B cell (primary cell): ENCODE measurements around the gene GRK1. TPM values are rescaled to one million over a fixed set of nuclear protein-coding genes. Genes with fewer than 3 reads are reported as not detected.

Experiments used
- ATAC-seq: fragments of 200-7000 bp; cut with Tn5 transposase; one replicate; pipeline ENCODE4 v1.10.0; 2021; ENCODE audit warnings: low read depth, mild to moderate bottlenecking, moderate number of reproducible peaks, moderate library complexity
- CTCF ChIA-PET: fragments of 350-600 bp; sonication (Branson Sonifier 250); formaldehyde crosslinking; loops from one replicate; lab custom pipeline; 2021; ENCODE audit warnings: antibody characterized with exemption, inconsistent platforms; lab: Charles Lee
- POLR2A ChIA-PET: fragments of 350-600 bp; sonication (Branson Sonifier 250); formaldehyde crosslinking; loops from one replicate; lab custom pipeline; 2021; ENCODE audit warnings: antibody characterized with exemption; lab: Charles Lee
- DNase-seq: peaks from one replicate; pipeline ENCODE4 v3.0.0; 2013
- H2AFZ ChIP-seq: 2 replicates; pipeline ENCODE4 v1.6.1; 2012; ENCODE audit warnings: mild to moderate bottlenecking, low read depth, low read length; ENCODE audit not compliant: insufficient read depth, poor library complexity, severe bottlenecking
- H3K27ac ChIP-seq, 2 donors: 1 replicate in 1 of 2; 2 replicates in 1 of 2; pipeline ENCODE4 v1.5.1; 2012 to 2013; ENCODE audit warnings: low read length in 2 of 2, mild to moderate bottlenecking in 2 of 2, moderate library complexity in 1 of 2
- H3K27me3 ChIP-seq, 4 experiments: fragments of 200-600 bp in 1 of 4; sonication (generic) in 1 of 4; replicated peaks in 1 of 4; 1 replicate in 2 of 4; 2 replicates in 2 of 4; pipeline versions ENCODE4 v1.6.1 to v1.7.0; 2013 to 2016; ENCODE audit warnings: low read length in 3 of 4, mild to moderate bottlenecking in 2 of 4, mixed read lengths in 1 of 4, moderate library complexity in 1 of 4; ENCODE audit not compliant: insufficient read depth in 4 of 4, control insufficient read depth in 3 of 4; ENCODE audit errors: control extremely low read depth in 1 of 4
- H3K36me3 ChIP-seq, 2 experiments: replicated peaks in 1 of 2; 1 replicate in 1 of 2; 2 replicates in 1 of 2; pipeline versions ENCODE4 v1.6.1 to v1.7.1; 2013; ENCODE audit warnings: low read length in 1 of 2; ENCODE audit not compliant: insufficient read depth in 2 of 2, control insufficient read depth in 1 of 2; ENCODE audit errors: control extremely low read depth in 1 of 2, extremely low read depth in 1 of 2
- H3K4me1 ChIP-seq, 2 donors: fragments of 200-600 bp in 1 of 2; sonication (generic) in 1 of 2; 1 replicate in 1 of 2; 2 replicates in 1 of 2; pipeline versions ENCODE4 v1.5.1 to v1.6.1; 2013 to 2017; ENCODE audit warnings: low read length in 2 of 2; ENCODE audit not compliant: control insufficient read depth in 2 of 2, insufficient read depth in 2 of 2
- H3K4me2 ChIP-seq: replicated peaks from 2 replicates; pipeline ENCODE3; 2012; ENCODE audit warnings: mild to moderate bottlenecking, low read depth, low read length; ENCODE audit not compliant: poor library complexity, severe bottlenecking
- H3K4me3 ChIP-seq, 5 experiments: fragments of 200-600 bp in 1 of 5; sonication (generic) in 1 of 5; 1 replicate in 3 of 5; 2 replicates in 2 of 5; pipeline versions ENCODE4 v1.5.1 to v1.7.0; 2011 to 2016; ENCODE audit warnings: low read length in 4 of 5, mild to moderate bottlenecking in 4 of 5, low read depth in 2 of 5, control low read depth in 1 of 5, moderate library complexity in 1 of 5; ENCODE audit not compliant: insufficient read depth in 1 of 5; ENCODE audit errors: control extremely low read depth in 1 of 5, extremely low read depth in 1 of 5
- H3K79me2 ChIP-seq: fragments of 200-600 bp; sonication (generic); one replicate; pipeline ENCODE4 v1.6.0; 2016; ENCODE audit warnings: low read length; ENCODE audit not compliant: control insufficient read depth, insufficient read depth
- H3K9ac ChIP-seq: fragments of 200-600 bp; sonication (generic); 2 replicates; pipeline ENCODE4 v1.6.1; 2017; ENCODE audit warnings: mild to moderate bottlenecking, low read length, moderate library complexity
- H3K9me3 ChIP-seq, 3 donors: one replicate each; pipeline versions ENCODE4 v1.6.1 to v1.7.1; 2013; ENCODE audit warnings: low read length in 2 of 3; ENCODE audit not compliant: control insufficient read depth in 2 of 3, insufficient read depth in 1 of 3; ENCODE audit errors: control extremely low read depth in 1 of 3
- H4K20me1 ChIP-seq: 2 replicates; pipeline ENCODE4 v1.6.0; 2012; ENCODE audit warnings: mild to moderate bottlenecking, low read length; ENCODE audit not compliant: insufficient read depth, control insufficient read depth, poor library complexity, severe bottlenecking
- H3K27ac Mint-ChIP-seq: one replicate; pipeline ENCODE4 v1.8.0; 2021; ENCODE audit warnings: mixed read lengths
- H3K27me3 Mint-ChIP-seq: one replicate; pipeline ENCODE4 v1.8.0; 2021; ENCODE audit warnings: mixed read lengths
- H3K4me1 Mint-ChIP-seq: one replicate; pipeline ENCODE4 v1.8.0; 2021; ENCODE audit warnings: mixed read lengths
- H3K4me3 Mint-ChIP-seq: one replicate; pipeline ENCODE4 v1.8.0; 2021; ENCODE audit warnings: mixed read lengths
- H3K9me3 Mint-ChIP-seq: one replicate; pipeline ENCODE4 v1.8.0; 2022; ENCODE audit warnings: mixed read lengths; ENCODE audit not compliant: insufficient read depth
- CTCF ChIP-seq: fragments of 200-600 bp; IDR thresholded peaks from one replicate; pipeline ENCODE4 v1.8.0; 2022; ENCODE audit warnings: antibody characterized with exemption, mild to moderate bottlenecking
- EZH2 ChIP-seq: IDR thresholded peaks from 2 replicates; pipeline ENCODE4 v1.6.1; 2012; ENCODE audit warnings: borderline replicate concordance, low read depth, mild to moderate bottlenecking, moderate library complexity, low read length; ENCODE audit not compliant: insufficient read depth, poor library complexity, severe bottlenecking
- WGBS: methylation state at CpG from one replicate; pipeline ENCODE4 v1.1.5; 2013; ENCODE audit warnings: missing lambda C conversion rate; ENCODE audit not compliant: insufficient coverage; 5-methylcytosine and 5-hydroxymethylcytosine counted together
- intact Hi-C: fragments of 100-400 bp; cut with micrococcal nuclease; formaldehyde crosslinking; loops from one replicate; pipeline ENCODE4 v1.10.0; 2022
- polyA plus RNA-seq: library from polyadenylated mRNA; depleted of rRNA; stranded (reverse); fragments of >200 nt; gene quantifications from 2 replicates; pipeline ENCODE4 v1.2.3, GENCODE V29; 2012
- total RNA-seq, 2 donors: library from RNA; stranded (reverse); fragments of 120-200 nt in 1 of 2; gene quantifications; 1 replicate in 1 of 2; 2 replicates in 1 of 2; pipeline versions ENCODE4 v1.2.3 to v1.2.4, GENCODE V29; 2013 to 2022

GRK1 gene
- total and polyA plus RNA-seq, 2 donors (not counting 1 experiment from before 2014, with no cell fraction given), result not detected

DNA sequence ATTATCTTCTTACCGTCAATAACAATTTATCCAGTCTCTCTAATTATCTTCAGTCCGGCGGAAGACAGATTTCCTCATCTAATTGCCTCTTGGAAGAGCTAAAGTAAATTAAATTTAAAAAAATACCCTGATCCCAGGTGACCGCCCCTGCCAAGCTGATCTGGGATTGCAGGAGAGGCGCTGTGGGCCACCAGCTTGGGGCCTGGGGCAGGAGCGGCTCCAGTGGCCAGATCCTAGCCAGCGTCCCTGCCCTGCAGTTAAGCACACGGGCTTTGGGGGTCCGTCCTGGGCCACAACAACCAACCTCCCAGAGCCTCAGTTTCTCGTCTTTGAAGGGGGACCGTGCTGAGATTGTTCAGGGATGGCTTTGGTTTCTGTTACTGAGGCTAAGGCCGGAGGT lies 79.7 kb downstream of the GRK1 start:
- Histone ChIP-seq H3K9me3 (peaks cover 0 to 23% (median 2%) of the 10 kb centered on the region in 3 donors), H3K36me3 (no peaks in the 10 kb centered on the region), H3K4me3 (no peak overlapping the region), H3K4me2 (no peak overlapping the region), H4K20me1 (no peaks in the 10 kb centered on the region), H3K79me2 (no peaks in the 10 kb centered on the region), H2AFZ (no peak overlapping the region), H3K9ac (no peak overlapping the region), H3K4me1 (peaks cover 10 to 11% of the 10 kb centered on the region in 2 donors), H3K27me3 (peaks cover 0 to 20% (median 10%) of the 10 kb centered on the region in 4 experiments), H3K27ac (no peak overlapping the region)
- no peak for DNase-seq
- intact Hi-C loops, result no loop called here
- H3K27ac Mint-ChIP-seq, result no peak overlapping the region
- H3K9me3 Mint-ChIP-seq, result no peaks in the 10 kb centered on the region
- H3K4me3 Mint-ChIP-seq, result no peak overlapping the region
- TF ChIP-seq CTCF (no peak), EZH2 (no peak)
- ChIA-PET CTCF (no interaction called here), POLR2A (no interaction called here)
- H3K4me1 Mint-ChIP-seq, result peaks cover 7% of the 10 kb centered on the region
- ATAC-seq, result no peak
- peaks cover 8% of the 10 kb centered on the region for H3K27me3 Mint-ChIP-seq
- WGBS, result 95% methylated on average over 5 of the region's 12 CpGs

- no peak overlapping the region for H3K27ac ChIP-seq
- no peak for TF ChIP-seq EZH2
- TF ChIP-seq CTCF, result no peak
- peaks cover 0 to 22% (median 2%) of the 10 kb centered on the region in 3 donors for H3K9me3 ChIP-seq
- H3K36me3 ChIP-seq, result no peaks in the 10 kb centered on the region
- no peaks in the 10 kb centered on the region for H3K79me2 ChIP-seq
- H3K4me2 ChIP-seq, result no peak overlapping the region
- Mint-ChIP-seq H3K27me3 (peaks cover 4% of the 10 kb centered on the region), H3K4me3 (no peak overlapping the region), H3K9me3 (no peaks in the 10 kb centered on the region), H3K4me1 (peaks cover 1% of the 10 kb centered on the region), H3K27ac (no peak overlapping the region)
- H2AFZ ChIP-seq, result no peak overlapping the region
- ATAC-seq (no peak), DNase-seq (no peak)
- 91% methylated on average over 25 of the region's 25 CpGs for WGBS
- H3K4me3 ChIP-seq, result no peak overlapping the region
- peaks cover 0 to 13% (median 5%) of the 10 kb centered on the region in 4 experiments for H3K27me3 ChIP-seq
- no peak overlapping the region for H3K9ac ChIP-seq
- H3K4me1 ChIP-seq, result peaks cover 3 to 4% of the 10 kb centered on the region in 2 donors
- H4K20me1 ChIP-seq, result no peaks in the 10 kb centered on the region
- ChIA-PET POLR2A (no interaction called here), CTCF (no interaction called here)
- intact Hi-C loops, result no loop called here
Measured at GRCh38 chr13:113747291-113747833, 80.3 kb downstream of the GRK1 start.
